NOMO-1 (cell line): ENCODE measurements around the gene HOXC6.

Experiments used
- DNase-seq, 2 experiments: peaks; one replicate each; lab custom pipeline; 2025; ENCODE audit not compliant: unreplicated experiment in 2 of 2; lab: John Stamatoyannopoulos, UW

The HOXC6 gene

GRCh38 chr12:54051874-54052437 lies 23.7 kb downstream of the HOXC6 start:
- DNase-seq, result no peak

- DNase-seq, result no peak
Measured at GRCh38 chr12:54052438-54053002, 24.3 kb downstream of the HOXC6 start.

- DNase-seq, result peak; percentile 52 to 60
Measured at GRCh38 chr12:54053003-54053750, 24.9 kb downstream of the HOXC6 start.

GRCh38 chr12:54053751-54054741 lies 25.8 kb downstream of the HOXC6 start, which contains the start of gene HOXC4:
TSS of gene HOXC4 (plus strand) at chr12:54053835. CDS start at chr12:54053923, 88 bp downstream.
- peak; percentile 42 to 80 for DNase-seq

- no peak for DNase-seq
Measured at GRCh38 chr12:54054742-54055194, 26.5 kb downstream of the HOXC6 start.

GRCh38 chr12:54055552-54055951 lies 27.3 kb downstream of the HOXC6 start:
- no peak for DNase-seq

- DNase-seq, result no peak
Measured at GRCh38 chr12:54056110-54056509, 27.9 kb downstream of the HOXC6 start.

GRCh38 chr12:54058128-54058768 lies 30.0 kb downstream of the HOXC6 start:
- DNase-seq, result no peak

- DNase-seq, result no peak
Measured at GRCh38 chr12:54059668-54060067, 31.4 kb downstream of the HOXC6 start.

- DNase-seq, result no peak
Measured at GRCh38 chr12:54060174-54060974, 32.1 kb downstream of the HOXC6 start.

- no peak for DNase-seq
Measured at GRCh38 chr12:54060975-54061778, 32.9 kb downstream of the HOXC6 start.

GRCh38 chr12:54065677-54066076 lies 37.4 kb downstream of the HOXC6 start:
- DNase-seq, result no peak

GRCh38 chr12:54066408-54066807 lies 38.2 kb downstream of the HOXC6 start:
- DNase-seq, result no peak

- no peak for DNase-seq
Measured at GRCh38 chr12:54068418-54069070, 40.3 kb downstream of the HOXC6 start.

- no peak for DNase-seq
Measured at GRCh38 chr12:54071942-54072341, 43.7 kb downstream of the HOXC6 start.

GRCh38 chr12:54074308-54074707 lies 46.1 kb downstream of the HOXC6 start:
- no peak for DNase-seq

GRCh38 chr12:54075409-54075808 lies 47.2 kb downstream of the HOXC6 start:
- DNase-seq, result no peak

- no peak for DNase-seq
Measured at GRCh38 chr12:54075974-54076373, 47.7 kb downstream of the HOXC6 start.
